Endothelial cell of umbilical vein (primary cell): Measurements from ENCODE around the gene HNRNPL. TPM values are rescaled to one million over a fixed set of nuclear protein-coding genes. Genes with fewer than 3 reads are reported as not detected.

ENCODE experiments used
- BruUV-seq: library from RNA; stranded (reverse); fragments of 400-500 nt; replicated peaks from 2 replicates; lab custom pipeline; 2021; lab: Mats Ljungman, UMichigan
- CTCF ChIA-PET: fragments of 300-600, 350-600 bp; sonication (Branson Sonifier 250); formaldehyde crosslinking; loops from one replicate; lab custom pipeline; 2021; ENCODE audit warnings: antibody characterized with exemption, inconsistent platforms; lab: Charles Lee
- POLR2A ChIA-PET: fragments of 300-600, 350-600 bp; sonication (Branson Sonifier 250); formaldehyde crosslinking; loops from one replicate; lab custom pipeline; 2021; ENCODE audit warnings: antibody characterized with exemption, inconsistent platforms; lab: Charles Lee
- DNase-seq: peaks from one replicate; pipeline ENCODE4 v3.0.0-alpha.2; 2011; ENCODE audit warnings: low read depth, low spot score
- FAIRE-seq: peaks from 2 replicates; lab custom pipeline; 2011; peaks lifted over from hg19 to GRCh38; lab: Jason Lieb, UNC
- H2AFZ ChIP-seq: 2 replicates; pipeline ENCODE4 v1.6.0; 2012; ENCODE audit warnings: low read depth, low read length, control low read depth, inconsistent platforms
- H3K27ac ChIP-seq: 2 replicates; pipeline ENCODE4 v1.5.1; 2011; ENCODE audit warnings: low read depth, mild to moderate bottlenecking, control low read depth, low read length, moderate library complexity; ENCODE audit not compliant: insufficient read depth
- H3K27me3 ChIP-seq, 2 experiments: 2 replicates each; pipeline versions ENCODE4 v1.6.0 to v1.6.1; 2011; ENCODE audit warnings: low read length in 2 of 2, mixed read lengths in 1 of 2; ENCODE audit not compliant: control insufficient read depth in 2 of 2, insufficient read depth in 2 of 2
- H3K36me3 ChIP-seq, 2 experiments: 2 replicates in 1 of 2; 3 replicates in 1 of 2; pipeline ENCODE4 v1.5.1; 2011; ENCODE audit warnings: low read length in 2 of 2, mild to moderate bottlenecking in 1 of 2, moderate library complexity in 1 of 2; ENCODE audit not compliant: control insufficient read depth in 2 of 2, insufficient read depth in 2 of 2; ENCODE audit errors: extremely low read depth in 1 of 2
- H3K4me1 ChIP-seq: 3 replicates; pipeline ENCODE4 v1.5.1; 2011; ENCODE audit warnings: mild to moderate bottlenecking, low read length; ENCODE audit not compliant: control insufficient read depth, insufficient read depth; ENCODE audit errors: extremely low read depth
- H3K4me2 ChIP-seq: 2 replicates; pipeline ENCODE4 v1.6.1; 2011; ENCODE audit warnings: low read length, control low read depth, mixed read lengths; ENCODE audit not compliant: insufficient read depth
- H3K4me3 ChIP-seq, 3 experiments: fragments of 200-600 bp in 1 of 3; sonication (generic), shearing (Covaris generic) in 1 of 3; replicated peaks in 1 of 3; 2 replicates each; pipeline ENCODE4 v1.5.1; 2011 to 2016; ENCODE audit warnings: control low read depth in 3 of 3, low read length in 3 of 3, mild to moderate bottlenecking in 2 of 3, inconsistent platforms in 1 of 3, low read depth in 1 of 3, moderate library complexity in 1 of 3; ENCODE audit not compliant: insufficient read depth in 1 of 3
- H3K79me2 ChIP-seq: 2 replicates; pipeline ENCODE4 v1.6.0; 2012; ENCODE audit warnings: low read length, inconsistent platforms; ENCODE audit not compliant: control insufficient read depth, insufficient read depth
- H3K9ac ChIP-seq: replicated peaks from 2 replicates; pipeline ENCODE3; 2011; ENCODE audit warnings: low read length, control low read depth; ENCODE audit not compliant: insufficient read depth; ENCODE audit errors: extremely low read depth
- H3K9me1 ChIP-seq: replicated peaks from 3 replicates; pipeline ENCODE4 v1.6.0; 2011; ENCODE audit warnings: mild to moderate bottlenecking, low read length; ENCODE audit not compliant: control insufficient read depth, insufficient read depth; ENCODE audit errors: extremely low read depth
- H3K9me3 ChIP-seq: replicated peaks from 2 replicates; pipeline ENCODE4 v1.5.1; 2012; ENCODE audit warnings: low read length, inconsistent platforms; ENCODE audit not compliant: control insufficient read depth, insufficient read depth
- H4K20me1 ChIP-seq: replicated peaks from 2 replicates; pipeline ENCODE3; 2011; ENCODE audit warnings: mild to moderate bottlenecking, low read length; ENCODE audit not compliant: control insufficient read depth, insufficient read depth; ENCODE audit errors: extremely low read depth
- CTCF ChIP-seq, 2 donors: IDR thresholded peaks; 1 replicate in 1 of 2; 2 replicates in 1 of 2; pipeline ENCODE4 v1.5.1; 2011; ENCODE audit warnings: low read length in 2 of 2, mild to moderate bottlenecking in 2 of 2, moderate library complexity in 2 of 2, control low read depth in 1 of 2, inconsistent platforms in 1 of 2, low read depth in 1 of 2; ENCODE audit not compliant: insufficient read depth in 1 of 2; ENCODE audit errors: extremely low read depth in 1 of 2
- EZH2 ChIP-seq: IDR thresholded peaks from 2 replicates; pipeline ENCODE4 v1.6.1; 2012; ENCODE audit warnings: borderline replicate concordance, low read depth, mild to moderate bottlenecking, moderate library complexity, low read length, inconsistent platforms; ENCODE audit not compliant: severe bottlenecking
- FOS ChIP-seq: IDR thresholded peaks from 2 replicates; pipeline ENCODE4 v1.6.1; 2011; ENCODE audit warnings: mild to moderate bottlenecking, low read length, moderate library complexity, borderline replicate concordance; ENCODE audit not compliant: insufficient read depth
- GATA2 ChIP-seq: IDR thresholded peaks from 2 replicates; pipeline ENCODE4 v1.7.0; 2011; ENCODE audit warnings: low read depth, mild to moderate bottlenecking, moderate library complexity, mixed read lengths, low read length; ENCODE audit not compliant: insufficient read length, insufficient read depth
- JUN ChIP-seq: IDR thresholded peaks from 2 replicates; pipeline ENCODE4 v1.6.1; 2011; ENCODE audit warnings: borderline replicate concordance, low read depth; ENCODE audit not compliant: insufficient read length, insufficient read depth
- MYC ChIP-seq: IDR thresholded peaks from one replicate; pipeline ENCODE4 v1.6.1; 2011; ENCODE audit warnings: mild to moderate bottlenecking, low read depth, low read length
- POLR2A ChIP-seq: IDR thresholded peaks from 2 replicates; pipeline ENCODE4 v1.6.1; 2012; ENCODE audit warnings: low read depth, mild to moderate bottlenecking, control low read depth, low read length
- POLR2AphosphoS5 ChIP-seq: IDR thresholded peaks from 2 replicates; pipeline ENCODE4 v1.6.1; 2012; ENCODE audit warnings: low read depth, mild to moderate bottlenecking, control low read depth, low read length, moderate library complexity; ENCODE audit not compliant: insufficient read depth
- dilution Hi-C: fragments of 300-500 bp; cut with MboI; formaldehyde crosslinking; loops from one replicate; pipeline ENCODE4 v1.15.0; 2019; ENCODE audit warnings: low sequenced_read_pairs; ENCODE audit not compliant: extremely low pct_ligation_motif_present
- intact Hi-C: fragments of 100-400 bp; cut with micrococcal nuclease; formaldehyde crosslinking; loops from one replicate; pipeline ENCODE4 v1.10.0; 2022
- polyA plus RNA-seq, 4 experiments: library from polyadenylated mRNA; depleted of rRNA in 3 of 4; stranded (reverse) in 3 of 4; unstranded in 1 of 4; fragments of >200 nt; gene quantifications; 2 replicates each; pipeline versions ENCODE4 v1.2.1 to v1.2.3, GENCODE V29; 2011 to 2012; ENCODE audit warnings: missing spikeins in 1 of 4
- total RNA-seq: library from RNA; stranded (reverse); gene quantifications from 2 replicates; pipeline ENCODE4 v1.2.3, GENCODE V29; 2021
- TF ChIP-seq, protein P1 (sequence below): IDR thresholded peaks from 2 replicates; pipeline ENCODE4 v1.6.1; 2011; ENCODE audit not compliant: insufficient read depth, insufficient read length

Gene HNRNPL
- total and polyA plus RNA-seq, 2 donors (not counting 3 experiments of a cell fraction or from before 2014, with no cell fraction given) = 305 to 451 TPM

DNA sequence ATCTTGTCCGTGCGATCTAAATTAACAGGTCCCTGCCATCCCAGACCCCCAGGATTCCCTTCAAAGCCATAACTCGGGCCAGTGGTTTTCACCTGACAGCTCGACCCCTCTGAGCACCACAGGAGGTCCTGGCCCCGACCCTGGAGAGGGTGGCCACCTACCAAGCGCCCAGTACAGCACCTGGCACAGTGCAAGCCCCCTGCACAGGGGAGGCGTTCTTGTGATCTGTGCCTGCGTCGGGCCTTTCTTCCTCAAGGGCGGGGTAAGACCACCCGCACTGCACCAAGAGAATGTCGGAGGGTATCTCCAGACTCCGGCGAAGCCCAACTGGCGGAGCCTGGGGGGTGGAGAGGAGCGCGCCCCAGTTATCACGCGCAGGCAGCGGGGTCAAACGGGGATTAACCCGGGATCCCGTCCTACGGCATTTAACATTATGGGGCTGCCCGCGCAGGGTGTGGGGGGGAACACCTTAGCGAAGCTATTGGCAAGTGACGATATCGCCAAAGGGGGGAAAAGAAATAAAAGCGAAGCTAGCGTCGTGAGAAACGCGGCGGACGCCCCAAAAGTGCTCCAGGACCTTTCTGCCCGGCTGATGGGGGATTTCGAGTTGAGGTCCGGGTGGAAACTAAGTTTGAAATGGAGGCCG, 1.3 kb upstream of the HNRNPL start:
- no peaks in the 10 kb centered on the region for H3K9me1 ChIP-seq
- DNase-seq (peak; percentile 19), FAIRE-seq (no peak)
- H3K9me3 ChIP-seq = no peaks in the 10 kb centered on the region
- H3K4me3 ChIP-seq = peak overlapping the region; percentile 3 to 78 (median 54)
- intact Hi-C loops (loop anchor here (1.0 to 10.0 kb wide), 6 partner anchors 18 to 206 kb away; partner anchors contain the start of genes ACTN4, ECH1, MRPS12 and NFKBIB), dilution Hi-C loops (no loop called here)
- CTCF ChIA-PET = interaction anchor here (1.0 to 2.8 kb wide), 6 partner anchors 12 to 81 kb away, joined by 3 to 13 read pairs (median 5); partner anchors contain the start of gene NFKBIB
- H2AFZ ChIP-seq = peak overlapping the region; percentile 23
- H4K20me1 ChIP-seq = no peaks in the 10 kb centered on the region
- no TSS peak for BruUV-seq
- H3K79me2 ChIP-seq = peaks cover 29% of the 10 kb centered on the region
- H3K9ac ChIP-seq = peak overlapping the region; percentile 26
- no peaks in the 10 kb centered on the region for H3K27me3 ChIP-seq
- peak overlapping the region; percentile 72 for H3K4me2 ChIP-seq
- TF ChIP-seq GATA2 (no peak), POLR2AphosphoS5 (no peak), MYC (no peak), POLR2A (no peak), FOS (no peak), CTCF (IDR thresholded peaks at IDR 0.05; ENCODE audit: extremely low read depth in 1 of 2, insufficient read depth in 1 of 2, low read depth in 1 of 2, low read length in 2 of 2) (no peak), EZH2 (no peak), JUN (no peak)
- TF ChIP-seq, protein P1, sequence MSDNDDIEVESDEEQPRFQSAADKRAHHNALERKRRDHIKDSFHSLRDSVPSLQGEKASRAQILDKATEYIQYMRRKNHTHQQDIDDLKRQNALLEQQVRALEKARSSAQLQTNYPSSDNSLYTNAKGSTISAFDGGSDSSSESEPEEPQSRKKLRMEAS = no peak
- peaks cover 34% of the 10 kb centered on the region for H3K4me1 ChIP-seq
- peaks cover 7 to 11% of the 10 kb centered on the region in 2 experiments for H3K36me3 ChIP-seq
- peak overlapping the region; percentile 29 for H3K27ac ChIP-seq
- POLR2A ChIA-PET = interaction anchor here (0.7 to 0.9 kb wide), 2 partner anchors 19 to 49 kb away, joined by 3 read pairs; partner anchors contain the start of genes ECH1, NFKBIB and SIRT2
